ENCODE results near the gene UNK. TPM values are rescaled to one million over a fixed set of nuclear protein-coding genes. Genes with fewer than 3 reads are reported as not detected.
"Not testable (repeated sequence)": the region's sequence is repeated elsewhere in the genome, so short reads cannot be mapped to it uniquely, and the experiment has no call there.

Gene UNK
- total and polyA plus RNA-seq, 11 donors, result 11.3 to 27.5 (median 16.3) TPM

DNA sequence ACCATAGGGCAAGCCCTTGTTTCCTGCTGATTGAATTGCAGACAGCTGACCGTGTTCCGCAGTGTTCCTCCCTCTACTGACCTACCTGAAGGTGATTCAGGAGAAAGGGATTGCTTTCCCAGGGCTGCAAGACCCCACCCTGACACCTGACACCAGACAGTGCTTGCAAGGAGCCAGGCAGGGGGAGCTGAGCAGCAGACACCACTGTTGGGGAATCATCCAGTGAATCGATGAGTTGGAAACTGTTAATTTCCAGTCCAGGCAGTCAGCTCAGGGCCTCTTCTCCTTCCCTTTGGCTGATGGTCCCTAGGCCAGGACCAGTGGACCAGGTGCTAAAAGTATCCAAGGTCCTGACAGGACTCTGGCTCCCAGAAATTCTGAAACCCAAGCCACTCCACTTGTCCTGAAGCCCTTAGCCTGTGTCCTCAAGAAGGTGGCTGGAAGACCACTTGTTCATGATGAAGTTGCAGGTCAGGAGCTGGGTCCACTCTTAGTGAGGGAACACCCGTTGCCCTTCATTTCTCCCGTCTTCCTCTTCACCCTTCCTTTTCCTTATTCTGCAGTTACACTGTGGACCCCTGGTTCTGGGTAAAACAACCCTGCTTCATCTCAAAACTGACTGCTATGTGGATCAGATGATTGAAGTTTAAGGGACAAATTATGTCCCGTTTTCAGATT is 9.5 kb upstream of the UNK start:
- no peaks in the 10 kb centered on the region for H3K27me3 ChIP-seq
- DNase-seq, result no peak
- peaks cover 11 to 40% (median 30%) of the 10 kb centered on the region in 12 donors for H3K4me1 ChIP-seq
- no peak overlapping the region for H3K4me3 ChIP-seq
- H3K9me3 ChIP-seq, result no peaks in the 10 kb centered on the region
- ATAC-seq, result no peak
- intact Hi-C loops (cut with DNase I), result loop anchor here in 7 of 10 donors (5.0 to 10.0 kb wide), 6 partner anchors 57 to 122 kb away; partner anchors contain the start of genes TRIM65 (in 3 of the 7) and TRIM47 (in 2 of the 7)
- WGBS, 4 donors, result 65 to 69% (median 67%) methylated on average over 6 of the region's 6 CpGs
- peaks cover 9 to 54% (median 49%) of the 10 kb centered on the region in 9 donors for H3K36me3 ChIP-seq
- H3K27ac ChIP-seq, result peak overlapping the region in 4 of 12 donors; percentile 17 to 100 (median 98)
- TF ChIP-seq, protein P1, sequence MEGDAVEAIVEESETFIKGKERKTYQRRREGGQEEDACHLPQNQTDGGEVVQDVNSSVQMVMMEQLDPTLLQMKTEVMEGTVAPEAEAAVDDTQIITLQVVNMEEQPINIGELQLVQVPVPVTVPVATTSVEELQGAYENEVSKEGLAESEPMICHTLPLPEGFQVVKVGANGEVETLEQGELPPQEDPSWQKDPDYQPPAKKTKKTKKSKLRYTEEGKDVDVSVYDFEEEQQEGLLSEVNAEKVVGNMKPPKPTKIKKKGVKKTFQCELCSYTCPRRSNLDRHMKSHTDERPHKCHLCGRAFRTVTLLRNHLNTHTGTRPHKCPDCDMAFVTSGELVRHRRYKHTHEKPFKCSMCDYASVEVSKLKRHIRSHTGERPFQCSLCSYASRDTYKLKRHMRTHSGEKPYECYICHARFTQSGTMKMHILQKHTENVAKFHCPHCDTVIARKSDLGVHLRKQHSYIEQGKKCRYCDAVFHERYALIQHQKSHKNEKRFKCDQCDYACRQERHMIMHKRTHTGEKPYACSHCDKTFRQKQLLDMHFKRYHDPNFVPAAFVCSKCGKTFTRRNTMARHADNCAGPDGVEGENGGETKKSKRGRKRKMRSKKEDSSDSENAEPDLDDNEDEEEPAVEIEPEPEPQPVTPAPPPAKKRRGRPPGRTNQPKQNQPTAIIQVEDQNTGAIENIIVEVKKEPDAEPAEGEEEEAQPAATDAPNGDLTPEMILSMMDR (IDR thresholded peaks at IDR 0.05), result no peak
- TF ChIP-seq POLR2A (IDR thresholded peaks at IDR 0.05), result no peak

- intact Hi-C loops (cut with DNase I), result loop anchor here in 7 of 10 donors (5.0 to 10.0 kb wide), 5 partner anchors 71 to 121 kb away; partner anchors contain the start of genes TRIM65 (in 3 of the 7) and TRIM47 (in 2 of the 7)
- ATAC-seq, result no peak
- peak overlapping the region; percentile 67 to 97 (median 88) for H3K4me3 ChIP-seq
- no peaks in the 10 kb centered on the region for H3K27me3 ChIP-seq
- DNase-seq, result no peak
- 9 to 18% (median 11%) methylated on average over 15 of the region's 15 CpGs for WGBS, 4 donors
- peak overlapping the region in 11 of 12 donors; percentile 6 to 100 (median 94) for H3K27ac ChIP-seq
- peaks cover 9 to 54% (median 49%) of the 10 kb centered on the region in 9 donors for H3K36me3 ChIP-seq
- H3K9me3 ChIP-seq, result no peaks in the 10 kb centered on the region
- no peak for TF ChIP-seq POLR2A (IDR thresholded peaks at IDR 0.05)
- TF ChIP-seq, protein P1 (IDR thresholded peaks at IDR 0.05), result no peak
- peaks cover 14 to 42% (median 31%) of the 10 kb centered on the region in 12 donors for H3K4me1 ChIP-seq
Measured at GRCh38 chr17:75776386-75777295, 8.0 kb upstream of the UNK start.

- WGBS, 4 donors, result 0 to 8% (median 1%) methylated on average over 2 of the region's 2 CpGs
- Histone ChIP-seq H3K9me3 (no peaks in the 10 kb centered on the region), H3K27me3 (no peaks in the 10 kb centered on the region), H3K4me3 (peak overlapping the region; percentile 67 to 97 (median 88)), H3K27ac (peak overlapping the region in 10 of 12 donors; percentile 6 to 100 (median 98)), H3K4me1 (peaks cover 14 to 42% (median 29%) of the 10 kb centered on the region in 12 donors), H3K36me3 (peaks cover 9 to 54% (median 49%) of the 10 kb centered on the region in 9 donors)
- DNase-seq (no peak), ATAC-seq (no peak)
- TF ChIP-seq, protein P1 (IDR thresholded peaks at IDR 0.05), result no peak
- no peak for TF ChIP-seq POLR2A (IDR thresholded peaks at IDR 0.05)
- intact Hi-C loops (cut with DNase I), result loop anchor here in 7 of 10 donors (5.0 to 10.0 kb wide), 5 partner anchors 70 to 120 kb away; partner anchors contain the start of genes TRIM65 (in 3 of the 7) and TRIM47 (in 2 of the 7)
Measured at GRCh38 chr17:75777296-75777922, 7.2 kb upstream of the UNK start.

DNA sequence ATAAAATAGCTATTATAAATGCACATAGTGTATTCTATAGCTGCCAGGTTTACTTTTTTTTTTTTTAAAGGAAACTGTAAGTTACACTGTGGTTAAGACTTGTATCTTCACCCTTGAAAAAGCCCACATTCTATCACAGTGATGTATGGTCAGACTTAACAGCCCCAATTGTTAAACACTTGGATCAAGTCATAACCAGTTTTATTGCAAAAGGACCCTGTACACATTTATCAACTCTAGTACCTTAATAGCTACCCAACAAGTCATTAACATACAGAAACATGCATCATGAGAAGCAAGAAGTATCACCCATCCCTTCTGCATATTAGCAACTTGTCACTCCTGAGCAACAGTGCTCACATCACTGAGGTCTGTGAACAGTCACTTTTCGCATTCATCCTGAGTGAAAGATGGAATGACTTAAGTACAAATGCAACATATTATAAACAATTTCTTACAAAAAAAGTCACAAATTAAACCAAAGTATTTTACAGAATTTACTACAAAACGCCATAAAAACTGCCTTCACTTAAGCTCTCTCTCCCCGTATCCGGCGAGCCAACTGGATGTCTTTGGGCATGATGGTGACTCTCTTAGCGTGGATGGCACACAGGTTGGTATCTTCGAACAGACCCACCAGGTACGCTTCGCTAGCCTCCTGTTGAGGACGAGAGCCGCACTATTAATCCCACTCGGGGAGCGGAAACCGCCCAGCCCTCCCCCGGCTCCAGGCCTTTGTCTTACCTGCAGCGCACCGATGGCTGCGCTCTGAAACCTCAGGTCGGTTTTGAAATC is 6.3 kb upstream of the UNK start:
- peak in 1 of 5 donors; percentile 31 for DNase-seq
- not testable (repeated sequence) for ATAC-seq, H3K9me3 ChIP-seq, H3K27me3 ChIP-seq
- intact Hi-C loops (cut with DNase I), result loop anchor here in 7 of 10 donors (2.0 to 10.0 kb wide), 7 partner anchors 69 to 119 kb away; partner anchors contain the start of genes TRIM65 (in 3 of the 7) and TRIM47 (in 2 of the 7)
- Histone ChIP-seq H3K36me3 (peaks cover 9 to 54% (median 49%) of the 10 kb centered on the region in 9 donors), H3K27ac (peak overlapping the region; percentile 81 to 100 (median 98)), H3K4me3 (peak overlapping the region; percentile 67 to 97 (median 88)), H3K4me1 (peaks cover 14 to 50% (median 34%) of the 10 kb centered on the region in 12 donors)
- 0 to 1% (median 1%) methylated on average over 18 to 19 of the region's 19 CpGs for WGBS, 4 donors

Measured in heart left ventricle (tissue), 16 donors.